ENCODE data around the gene PIK3C2B.

The PIK3C2B gene

GRCh38 chr1:204511366-204511765 lies 16.8 kb upstream of the PIK3C2B start:
- no peak for TF ChIP-seq CTCF (conservative IDR thresholded peaks at IDR 0.05; ENCODE audit: low read length)
- no peak for TF ChIP-seq EZH2phosphoT487 (IDR thresholded peaks at IDR 0.05; ENCODE audit: borderline replicate concordance)
- no peak overlapping the region for H3K9ac ChIP-seq (ENCODE audit: low read depth, low read length, poor library complexity, severe bottlenecking)
- H3K9me2 ChIP-seq (replicated peaks; ENCODE audit: low read depth, low read length) = no peaks in the 10 kb centered on the region
- no peaks in the 10 kb centered on the region for H3K36me3 ChIP-seq (ENCODE audit: insufficient read depth, low read length)
- H3K27me3 ChIP-seq (ENCODE audit: insufficient read depth, low read length, poor library complexity, severe bottlenecking) = no peaks in the 10 kb centered on the region
- no peaks in the 10 kb centered on the region for H4K20me1 ChIP-seq (ENCODE audit: insufficient read depth, low read length, poor library complexity, severe bottlenecking)
- H3K79me2 ChIP-seq (ENCODE audit: insufficient read depth, low read length) = peaks cover 1% of the 10 kb centered on the region
- no peak overlapping the region for H3K4me3 ChIP-seq (ENCODE audit: low read length, poor library complexity, severe bottlenecking)
- H3K4me2 ChIP-seq (ENCODE audit: low read depth, low read length, poor library complexity, severe bottlenecking) = no peak overlapping the region
- H2AFZ ChIP-seq (ENCODE audit: low read length) = no peak overlapping the region
- no peaks in the 10 kb centered on the region for H3K9me3 ChIP-seq (ENCODE audit: insufficient read depth, low read depth, low read length)
- H3F3A ChIP-seq (ENCODE audit: low read depth) = peaks cover 3% of the 10 kb centered on the region; the same call in 1 of the 2 replicates
- H3K4me1 ChIP-seq (ENCODE audit: insufficient read depth, low read length, poor library complexity, severe bottlenecking) = no peaks in the 10 kb centered on the region

- no peak for TF ChIP-seq EZH2phosphoT487 (IDR thresholded peaks at IDR 0.05; ENCODE audit: borderline replicate concordance)
- TF ChIP-seq CTCF (conservative IDR thresholded peaks at IDR 0.05; ENCODE audit: low read length) = no peak
- Histone ChIP-seq H3K9me2 (replicated peaks; ENCODE audit: low read depth, low read length) (no peaks in the 10 kb centered on the region), H3K4me2 (ENCODE audit: low read depth, low read length, poor library complexity, severe bottlenecking) (no peak overlapping the region), H3K27me3 (ENCODE audit: insufficient read depth, low read length, poor library complexity, severe bottlenecking) (no peaks in the 10 kb centered on the region), H3K4me3 (ENCODE audit: low read length, poor library complexity, severe bottlenecking) (no peak overlapping the region), H3K79me2 (ENCODE audit: insufficient read depth, low read length) (no peaks in the 10 kb centered on the region), H2AFZ (ENCODE audit: low read length) (no peak overlapping the region), H3K9ac (ENCODE audit: low read depth, low read length, poor library complexity, severe bottlenecking) (no peak overlapping the region), H3K4me1 (ENCODE audit: insufficient read depth, low read length, poor library complexity, severe bottlenecking) (peaks cover 7% of the 10 kb centered on the region), H4K20me1 (ENCODE audit: insufficient read depth, low read length, poor library complexity, severe bottlenecking) (no peaks in the 10 kb centered on the region), H3K9me3 (ENCODE audit: insufficient read depth, low read depth, low read length) (no peaks in the 10 kb centered on the region), H3K36me3 (ENCODE audit: insufficient read depth, low read length) (no peaks in the 10 kb centered on the region), H3F3A (ENCODE audit: low read depth) (peaks cover 12% of the 10 kb centered on the region; the same call in 1 of the 2 replicates)
Measured at GRCh38 chr1:204509186-204509635, 14.6 kb upstream of the PIK3C2B start.

- Histone ChIP-seq H3K9me3 (ENCODE audit: insufficient read depth, low read depth, low read length) (no peaks in the 10 kb centered on the region), H3K79me2 (ENCODE audit: insufficient read depth, low read length) (no peaks in the 10 kb centered on the region), H2AFZ (ENCODE audit: low read length) (peak overlapping the region; percentile 84), H3K4me3 (ENCODE audit: low read length, poor library complexity, severe bottlenecking) (peak overlapping the region; percentile 94), H3K4me1 (ENCODE audit: insufficient read depth, low read length, poor library complexity, severe bottlenecking) (peaks cover 7% of the 10 kb centered on the region), H3K9ac (ENCODE audit: low read depth, low read length, poor library complexity, severe bottlenecking) (peak overlapping the region; percentile 95), H3F3A (ENCODE audit: low read depth) (peaks cover 13% of the 10 kb centered on the region; the same call in 1 of the 2 replicates), H3K4me2 (ENCODE audit: low read depth, low read length, poor library complexity, severe bottlenecking) (peak overlapping the region; percentile 70), H3K36me3 (ENCODE audit: insufficient read depth, low read length) (no peaks in the 10 kb centered on the region), H4K20me1 (ENCODE audit: insufficient read depth, low read length, poor library complexity, severe bottlenecking) (no peaks in the 10 kb centered on the region), H3K9me2 (replicated peaks; ENCODE audit: low read depth, low read length) (no peaks in the 10 kb centered on the region), H3K27me3 (ENCODE audit: insufficient read depth, low read length, poor library complexity, severe bottlenecking) (no peaks in the 10 kb centered on the region)
- no peak for TF ChIP-seq CTCF (conservative IDR thresholded peaks at IDR 0.05; ENCODE audit: low read length)
- no peak for TF ChIP-seq EZH2phosphoT487 (IDR thresholded peaks at IDR 0.05; ENCODE audit: borderline replicate concordance)
Measured at GRCh38 chr1:204507317-204508105, 12.9 kb upstream of the PIK3C2B start.
